Measurements from ENCODE around the gene ZNF311. TPM values are rescaled to one million over a fixed set of nuclear protein-coding genes. Genes with fewer than 3 reads are reported as not detected.

The ZNF311 gene
- polyA plus RNA-seq, 1 donor (not counting 4 experiments of a cell fraction or from before 2014, with no cell fraction given) = 2.7 TPM

- H3K79me2 ChIP-seq (ENCODE audit: control insufficient read depth, insufficient read depth, low read length) = no peaks in the 10 kb centered on the region
- no peak overlapping the region for H3K4me3 ChIP-seq (ENCODE audit: control insufficient read depth in 2 of 3, extremely low read depth in 1 of 3, insufficient read depth in 2 of 3, low read depth in 1 of 3, low read length in 3 of 3)
- no peak overlapping the region for H3K27ac ChIP-seq (ENCODE audit: control insufficient read depth, insufficient read depth, low read length)
- DNase-seq (ENCODE audit: low read depth, low spot score) (no peak), FAIRE-seq (no peak)
- peaks cover 0 to 3% of the 10 kb centered on the region in 2 experiments for H3K36me3 ChIP-seq (ENCODE audit: control insufficient read depth in 2 of 2, extremely low read depth in 1 of 2, insufficient read depth in 2 of 2, low read length in 2 of 2)
- H3K4me2 ChIP-seq (ENCODE audit: control insufficient read depth, extremely low read depth, insufficient read depth, low read depth, low read length) = no peak overlapping the region
- H3K9me1 ChIP-seq (ENCODE audit: control insufficient read depth, extremely low read depth, insufficient read depth, low read length) = no peaks in the 10 kb centered on the region
- no peaks in the 10 kb centered on the region for H4K20me1 ChIP-seq (ENCODE audit: control insufficient read depth, extremely low read depth, insufficient read depth, low read length)
- TF ChIP-seq EZH2 (IDR thresholded peaks at IDR 0.05; ENCODE audit: low read length) (no peak), CTCF (optimal IDR thresholded peaks at IDR 0.05 in 1 of 3, IDR thresholded peaks at IDR 0.05 in 1 of 3, conservative IDR thresholded peaks at IDR 0.05 in 1 of 3; ENCODE audit: extremely low read depth in 1 of 3, insufficient read depth in 2 of 3, low read length in 3 of 3) (no peak)
- dilution Hi-C loops (cut with MboI; ENCODE audit: extremely low pct_ligation_motif_present, low sequenced_read_pairs) = no loop called here
- no peak overlapping the region for H3K9ac ChIP-seq (ENCODE audit: control insufficient read depth, extremely low read depth, insufficient read depth, low read length)
- H3K27me3 ChIP-seq (ENCODE audit: control insufficient read depth, extremely low read depth, insufficient read depth, low read length) = no peaks in the 10 kb centered on the region
- no peak overlapping the region for H2AFZ ChIP-seq (ENCODE audit: control insufficient read depth, low read length)
- H3K9me3 ChIP-seq (ENCODE audit: control insufficient read depth, low read depth, low read length) = no peaks in the 10 kb centered on the region
- H3K4me1 ChIP-seq (ENCODE audit: control insufficient read depth, extremely low read depth, insufficient read depth, low read length) = no peaks in the 10 kb centered on the region
These were observed 8.1 kb downstream of the ZNF311 start for GRCh38 chr6:28996844-28997510.

GRCh38 chr6:28995093-28995650 lies 9.9 kb downstream of the ZNF311 start:
- FAIRE-seq (no peak), DNase-seq (ENCODE audit: low read depth, low spot score) (no peak)
- H3K4me3 ChIP-seq (ENCODE audit: control insufficient read depth in 2 of 3, extremely low read depth in 1 of 3, insufficient read depth in 2 of 3, low read depth in 1 of 3, low read length in 3 of 3) = no peak overlapping the region
- no peaks in the 10 kb centered on the region for H3K27me3 ChIP-seq (ENCODE audit: control insufficient read depth, extremely low read depth, insufficient read depth, low read length)
- no peak overlapping the region for H3K4me2 ChIP-seq (ENCODE audit: control insufficient read depth, extremely low read depth, insufficient read depth, low read depth, low read length)
- H2AFZ ChIP-seq (ENCODE audit: control insufficient read depth, low read length) = no peak overlapping the region
- H3K4me1 ChIP-seq (ENCODE audit: control insufficient read depth, extremely low read depth, insufficient read depth, low read length) = no peaks in the 10 kb centered on the region
- H3K9me3 ChIP-seq (ENCODE audit: control insufficient read depth, low read depth, low read length) = no peaks in the 10 kb centered on the region
- no peaks in the 10 kb centered on the region for H3K9me1 ChIP-seq (ENCODE audit: control insufficient read depth, extremely low read depth, insufficient read depth, low read length)
- TF ChIP-seq CTCF (optimal IDR thresholded peaks at IDR 0.05 in 1 of 3, IDR thresholded peaks at IDR 0.05 in 1 of 3, conservative IDR thresholded peaks at IDR 0.05 in 1 of 3; ENCODE audit: extremely low read depth in 1 of 3, insufficient read depth in 2 of 3, low read length in 3 of 3) = no peak
- no peak for TF ChIP-seq EZH2 (IDR thresholded peaks at IDR 0.05; ENCODE audit: low read length)
- H3K79me2 ChIP-seq (ENCODE audit: control insufficient read depth, insufficient read depth, low read length) = no peaks in the 10 kb centered on the region
- dilution Hi-C loops (cut with MboI; ENCODE audit: extremely low pct_ligation_motif_present, low sequenced_read_pairs) = no loop called here
- no peaks in the 10 kb centered on the region for H4K20me1 ChIP-seq (ENCODE audit: control insufficient read depth, extremely low read depth, insufficient read depth, low read length)
- no peak overlapping the region for H3K9ac ChIP-seq (ENCODE audit: control insufficient read depth, extremely low read depth, insufficient read depth, low read length)
- no peak overlapping the region for H3K27ac ChIP-seq (ENCODE audit: control insufficient read depth, insufficient read depth, low read length)
- H3K36me3 ChIP-seq (ENCODE audit: control insufficient read depth in 2 of 2, extremely low read depth in 1 of 2, insufficient read depth in 2 of 2, low read length in 2 of 2) = peaks cover 0 to 3% of the 10 kb centered on the region in 2 experiments
